HCT116 (cell line): ENCODE results near the gene PREP. TPM values are rescaled to one million over a fixed set of nuclear protein-coding genes. Genes with fewer than 3 reads are reported as not detected.

Experiments
- ATAC-seq: fragments of 200-7000 bp; cut with Tn5 transposase; 2 replicates; pipeline ENCODE4 v1.9.1; 2020; ENCODE audit warnings: mild to moderate bottlenecking, moderate library complexity
- BruUV-seq: library from RNA; stranded (reverse); fragments of 400-500 nt; replicated peaks from 2 replicates; lab custom pipeline; 2021; lab: Mats Ljungman, UMichigan
- CTCF ChIA-PET: fragments of 300-600 bp; sonication (Branson Sonifier 250); formaldehyde crosslinking; loops from one replicate; lab custom pipeline; 2021; ENCODE audit warnings: antibody characterized with exemption; lab: Charles Lee
- POLR2A ChIA-PET: fragments of 300-600, 350-600 bp; sonication (Branson Sonifier 250); formaldehyde crosslinking; loops from one replicate; lab custom pipeline; 2021; ENCODE audit warnings: antibody characterized with exemption; lab: Charles Lee
- RAD21 ChIA-PET, 2 experiments: fragments of 300-600 bp; sonication (Branson Sonifier 250); formaldehyde crosslinking; loops; one replicate each; lab custom pipeline; 2023; ENCODE audit warnings: low total read pairs in 2 of 2; ENCODE audit not compliant: uncharacterized antibody in 2 of 2, unreplicated experiment in 2 of 2, low non-redundant PET in 1 of 2; lab: Charles Lee
- DNase-seq: peaks from one replicate; pipeline ENCODE4 v3.0.0-alpha.2; 2010; ENCODE audit warnings: low read depth, low spot score
- H2AFZ ChIP-seq: fragments of 200-600 bp; shearing (Covaris generic), sonication (generic); 2 replicates; pipeline ENCODE4 v1.6.1; 2017; ENCODE audit warnings: low read depth, mixed run types, mixed read lengths, antibody characterized with exemption, low read length; ENCODE audit not compliant: poor library complexity, severe bottlenecking
- H3K27ac ChIP-seq: 2 replicates; pipeline ENCODE4 v1.5.1; 2012; ENCODE audit warnings: low read depth, low read length
- H3K27me3 ChIP-seq: fragments of 200-600 bp; sonication (generic); 2 replicates; pipeline ENCODE4 v1.6.1; 2016; ENCODE audit warnings: mixed run types, low read length, mixed read lengths; ENCODE audit not compliant: insufficient read depth
- H3K36me3 ChIP-seq, 2 experiments: fragments of 200-500 bp in 1 of 2; fragments of 200-600 bp in 1 of 2; sonication (Bioruptor generic) in 1 of 2; sonication (generic) in 1 of 2; 2 replicates each; pipeline versions ENCODE4 v1.5.1 to v1.6.1; 2014 to 2016; ENCODE audit warnings: low read length in 2 of 2, inconsistent platforms in 1 of 2, mixed read lengths in 1 of 2, mixed run types in 1 of 2; ENCODE audit not compliant: insufficient read depth in 2 of 2, control insufficient read depth in 1 of 2
- H3K4me1 ChIP-seq, 2 experiments: fragments of 200-600 bp in 1 of 2; sonication (generic) in 1 of 2; 2 replicates each; pipeline versions ENCODE4 v1.5.1 to v1.6.1; 2012 to 2017; ENCODE audit warnings: low read length in 2 of 2, inconsistent platforms in 1 of 2, mild to moderate bottlenecking in 1 of 2, mixed read lengths in 1 of 2, mixed run types in 1 of 2, moderate library complexity in 1 of 2; ENCODE audit not compliant: insufficient read depth in 2 of 2, control insufficient read depth in 1 of 2
- H3K4me2 ChIP-seq: fragments of 200-600 bp; sonication (generic); 2 replicates; pipeline ENCODE4 v1.6.1; 2017; ENCODE audit warnings: mixed run types, low read length, mixed read lengths
- H3K4me3 ChIP-seq, 2 experiments: fragments of 200-600 bp in 1 of 2; sonication (generic) in 1 of 2; replicated peaks in 1 of 2; 2 replicates each; pipeline ENCODE4 v1.5.1; 2011 to 2016; ENCODE audit warnings: low read length in 2 of 2, control low read depth in 1 of 2, low read depth in 1 of 2, mild to moderate bottlenecking in 1 of 2, mixed read lengths in 1 of 2, mixed run types in 1 of 2
- H3K79me2 ChIP-seq: fragments of 200-600 bp; sonication (generic); 2 replicates; pipeline ENCODE4 v1.6.1; 2017; ENCODE audit warnings: mild to moderate bottlenecking, mixed run types, low read length, moderate library complexity, mixed read lengths; ENCODE audit not compliant: insufficient read depth
- H3K9ac ChIP-seq: fragments of 200-600 bp; sonication (generic); 2 replicates; pipeline ENCODE4 v1.6.1; 2016; ENCODE audit warnings: low read length, mixed read lengths
- H3K9me2 ChIP-seq: fragments of 200-600 bp; sonication (generic), shearing (Covaris generic); 2 replicates; pipeline ENCODE4 v1.6.1; 2017; ENCODE audit warnings: mixed run types, mild to moderate bottlenecking, moderate library complexity; ENCODE audit not compliant: insufficient read depth
- H3K9me3 ChIP-seq, 2 experiments: fragments of 200-500 bp in 1 of 2; fragments of 200-600 bp in 1 of 2; sonication (Bioruptor generic) in 1 of 2; sonication (generic) in 1 of 2; 2 replicates each; pipeline ENCODE4 v1.6.1; 2014 to 2017; ENCODE audit warnings: low read length in 2 of 2, mixed read lengths in 2 of 2, inconsistent platforms in 1 of 2, low read depth in 1 of 2, mild to moderate bottlenecking in 1 of 2, mixed run types in 1 of 2, moderate library complexity in 1 of 2; ENCODE audit not compliant: control insufficient read depth in 1 of 2, insufficient read depth in 1 of 2
- H4K20me1 ChIP-seq: fragments of 200-600 bp; sonication (generic), shearing (Covaris generic); 2 replicates; pipeline ENCODE4 v1.6.1; 2017; ENCODE audit warnings: mixed run types, mild to moderate bottlenecking, moderate library complexity; ENCODE audit not compliant: insufficient read depth
- CBX3 ChIP-seq: IDR thresholded peaks from 2 replicates; pipeline ENCODE4 v1.6.1; 2012; ENCODE audit warnings: low read depth
- EGR1 ChIP-seq: IDR thresholded peaks from 2 replicates; pipeline ENCODE4 v1.6.1; 2012; ENCODE audit warnings: low read depth
- EZH2phosphoT487 ChIP-seq: fragments of 200-600 bp; IDR thresholded peaks from 2 replicates; pipeline ENCODE4 v1.6.1; 2018; ENCODE audit warnings: antibody characterized with exemption, borderline replicate concordance
- POLR2AphosphoS5 ChIP-seq: IDR thresholded peaks from 2 replicates; pipeline ENCODE4 v1.6.1; 2011; ENCODE audit warnings: mild to moderate bottlenecking, low read depth, low read length, moderate library complexity
- SIN3A ChIP-seq: IDR thresholded peaks from 2 replicates; pipeline ENCODE4 v1.6.1; 2012; ENCODE audit warnings: low read depth
- SRF ChIP-seq: IDR thresholded peaks from 2 replicates; pipeline ENCODE4 v1.6.1; 2012; ENCODE audit warnings: low read depth
- TCF7L2 ChIP-seq: IDR thresholded peaks from 2 replicates; pipeline ENCODE4 v1.7.0; 2011; ENCODE audit warnings: borderline replicate concordance, inconsistent platforms; ENCODE audit not compliant: insufficient read depth, insufficient read length; ENCODE audit errors: extremely low read depth
- ZNF274 ChIP-seq: fragments of 200-500 bp; sonication (Bioruptor generic); IDR thresholded peaks from 2 replicates; pipeline ENCODE4 v1.6.1; 2014; ENCODE audit warnings: mild to moderate bottlenecking, low read depth, low read length, inconsistent platforms
- intact Hi-C: fragments of 100-400 bp; cut with micrococcal nuclease; formaldehyde crosslinking; loops from 2 replicates; pipeline ENCODE4 v1.10.0; 2022
- total RNA-seq: library from RNA; stranded (reverse); gene quantifications from one replicate; pipeline ENCODE4 v1.2.1, GENCODE V29; 2021; ENCODE audit not compliant: unreplicated experiment
- TF ChIP-seq, protein P1 (sequence below), 3 experiments: fragments of 200-600 bp in 1 of 3; sonication (generic) in 1 of 3; IDR thresholded peaks in 2 of 3; conservative IDR thresholded peaks in 1 of 3; 2 replicates each; pipeline ENCODE4 v1.5.1; 2012 to 2017; ENCODE audit warnings: low read depth in 2 of 3, low read length in 2 of 3, antibody characterized with exemption in 1 of 3, borderline replicate concordance in 1 of 3, control low read depth in 1 of 3, mild to moderate bottlenecking in 1 of 3, mixed read lengths in 1 of 3, mixed run types in 1 of 3, moderate library complexity in 1 of 3; ENCODE audit not compliant: insufficient read depth in 1 of 3
- TF ChIP-seq, protein P2 (sequence below): IDR thresholded peaks from 2 replicates; pipeline ENCODE4 v1.6.1; 2012

PREP gene
- total RNA-seq, 1 experiment from 2014 or later = 53.5 TPM

DNA sequence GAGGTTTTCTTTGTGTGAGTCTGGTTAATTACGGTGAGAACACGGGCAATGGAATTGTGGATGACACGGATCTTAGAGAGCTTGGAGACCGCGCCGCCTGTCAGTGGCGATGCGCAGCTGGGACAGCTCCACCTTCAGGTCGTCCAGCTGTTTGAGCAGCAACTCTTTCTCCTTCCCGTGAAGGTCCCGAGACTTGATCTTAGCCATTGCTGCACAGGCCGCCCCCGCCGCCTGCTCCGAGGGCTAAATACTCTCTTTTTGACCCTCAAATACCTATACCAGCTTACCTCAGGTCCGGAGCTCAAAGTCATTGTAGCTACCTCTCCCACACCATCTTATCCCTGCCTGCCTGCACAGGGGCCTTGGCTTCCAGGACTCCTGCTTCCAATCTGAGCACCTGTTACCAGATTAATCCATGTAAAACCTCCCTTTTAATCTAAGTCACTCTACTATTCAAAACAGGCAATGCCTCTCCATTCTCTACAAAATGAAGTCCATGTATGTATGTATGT is 100.2 kb downstream of the PREP start:
- DNase-seq = no peak
- Histone ChIP-seq H3K9me3 (no peaks in the 10 kb centered on the region), H3K27ac (no peak overlapping the region), H3K36me3 (no peaks in the 10 kb centered on the region), H3K9ac (no peak overlapping the region), H3K4me3 (no peak overlapping the region), H3K4me1 (no peaks in the 10 kb centered on the region), H3K27me3 (no peaks in the 10 kb centered on the region), H3K79me2 (no peaks in the 10 kb centered on the region), H2AFZ (no peak overlapping the region), H3K9me2 (no peaks in the 10 kb centered on the region), H4K20me1 (no peaks in the 10 kb centered on the region), H3K4me2 (no peak overlapping the region)
- RAD21 ChIA-PET = no interaction called here
- POLR2A ChIA-PET = no interaction called here
- no peak for ATAC-seq
- TF ChIP-seq, protein P1, sequence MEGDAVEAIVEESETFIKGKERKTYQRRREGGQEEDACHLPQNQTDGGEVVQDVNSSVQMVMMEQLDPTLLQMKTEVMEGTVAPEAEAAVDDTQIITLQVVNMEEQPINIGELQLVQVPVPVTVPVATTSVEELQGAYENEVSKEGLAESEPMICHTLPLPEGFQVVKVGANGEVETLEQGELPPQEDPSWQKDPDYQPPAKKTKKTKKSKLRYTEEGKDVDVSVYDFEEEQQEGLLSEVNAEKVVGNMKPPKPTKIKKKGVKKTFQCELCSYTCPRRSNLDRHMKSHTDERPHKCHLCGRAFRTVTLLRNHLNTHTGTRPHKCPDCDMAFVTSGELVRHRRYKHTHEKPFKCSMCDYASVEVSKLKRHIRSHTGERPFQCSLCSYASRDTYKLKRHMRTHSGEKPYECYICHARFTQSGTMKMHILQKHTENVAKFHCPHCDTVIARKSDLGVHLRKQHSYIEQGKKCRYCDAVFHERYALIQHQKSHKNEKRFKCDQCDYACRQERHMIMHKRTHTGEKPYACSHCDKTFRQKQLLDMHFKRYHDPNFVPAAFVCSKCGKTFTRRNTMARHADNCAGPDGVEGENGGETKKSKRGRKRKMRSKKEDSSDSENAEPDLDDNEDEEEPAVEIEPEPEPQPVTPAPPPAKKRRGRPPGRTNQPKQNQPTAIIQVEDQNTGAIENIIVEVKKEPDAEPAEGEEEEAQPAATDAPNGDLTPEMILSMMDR (IDR thresholded peaks at IDR 0.05 in 2 of 3, conservative IDR thresholded peaks at IDR 0.05 in 1 of 3; ENCODE audit: borderline replicate concordance in 1 of 3, insufficient read depth in 1 of 3, low read depth in 2 of 3, low read length in 2 of 3) = no peak
- TF ChIP-seq ZNF274 (no peak), EZH2phosphoT487 (no peak), POLR2AphosphoS5 (no peak), CBX3 (no peak), SRF (no peak), EGR1 (no peak), SIN3A (no peak), TCF7L2 (no peak)
- TF ChIP-seq, protein P2, sequence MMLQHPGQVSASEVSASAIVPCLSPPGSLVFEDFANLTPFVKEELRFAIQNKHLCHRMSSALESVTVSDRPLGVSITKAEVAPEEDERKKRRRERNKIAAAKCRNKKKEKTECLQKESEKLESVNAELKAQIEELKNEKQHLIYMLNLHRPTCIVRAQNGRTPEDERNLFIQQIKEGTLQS = no peak
- CTCF ChIA-PET = no interaction called here
- intact Hi-C loops = no loop called here
- BruUV-seq = no TSS peak
